ENCODE data around the gene FGF14.

DNA sequence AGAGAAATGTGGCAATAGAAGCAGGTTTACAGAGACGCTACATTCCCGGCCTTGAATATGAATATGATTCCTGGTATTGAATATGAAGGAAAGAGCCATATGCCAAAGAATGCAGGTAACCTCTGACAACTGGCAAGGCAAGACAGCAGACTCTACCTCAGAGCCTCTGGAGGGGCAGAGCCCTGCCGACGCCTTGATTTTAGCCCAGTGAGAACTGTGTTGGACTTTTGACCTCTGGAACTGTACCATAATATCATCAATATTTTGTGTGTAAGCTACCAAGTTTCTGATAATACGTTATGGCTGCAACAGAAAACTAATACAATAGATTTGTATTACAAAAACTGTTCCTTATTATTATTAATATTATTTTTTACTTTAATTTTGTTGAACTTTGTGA is 219.7 kb downstream of the FGF14 start:
- TF ChIP-seq, protein P1, sequence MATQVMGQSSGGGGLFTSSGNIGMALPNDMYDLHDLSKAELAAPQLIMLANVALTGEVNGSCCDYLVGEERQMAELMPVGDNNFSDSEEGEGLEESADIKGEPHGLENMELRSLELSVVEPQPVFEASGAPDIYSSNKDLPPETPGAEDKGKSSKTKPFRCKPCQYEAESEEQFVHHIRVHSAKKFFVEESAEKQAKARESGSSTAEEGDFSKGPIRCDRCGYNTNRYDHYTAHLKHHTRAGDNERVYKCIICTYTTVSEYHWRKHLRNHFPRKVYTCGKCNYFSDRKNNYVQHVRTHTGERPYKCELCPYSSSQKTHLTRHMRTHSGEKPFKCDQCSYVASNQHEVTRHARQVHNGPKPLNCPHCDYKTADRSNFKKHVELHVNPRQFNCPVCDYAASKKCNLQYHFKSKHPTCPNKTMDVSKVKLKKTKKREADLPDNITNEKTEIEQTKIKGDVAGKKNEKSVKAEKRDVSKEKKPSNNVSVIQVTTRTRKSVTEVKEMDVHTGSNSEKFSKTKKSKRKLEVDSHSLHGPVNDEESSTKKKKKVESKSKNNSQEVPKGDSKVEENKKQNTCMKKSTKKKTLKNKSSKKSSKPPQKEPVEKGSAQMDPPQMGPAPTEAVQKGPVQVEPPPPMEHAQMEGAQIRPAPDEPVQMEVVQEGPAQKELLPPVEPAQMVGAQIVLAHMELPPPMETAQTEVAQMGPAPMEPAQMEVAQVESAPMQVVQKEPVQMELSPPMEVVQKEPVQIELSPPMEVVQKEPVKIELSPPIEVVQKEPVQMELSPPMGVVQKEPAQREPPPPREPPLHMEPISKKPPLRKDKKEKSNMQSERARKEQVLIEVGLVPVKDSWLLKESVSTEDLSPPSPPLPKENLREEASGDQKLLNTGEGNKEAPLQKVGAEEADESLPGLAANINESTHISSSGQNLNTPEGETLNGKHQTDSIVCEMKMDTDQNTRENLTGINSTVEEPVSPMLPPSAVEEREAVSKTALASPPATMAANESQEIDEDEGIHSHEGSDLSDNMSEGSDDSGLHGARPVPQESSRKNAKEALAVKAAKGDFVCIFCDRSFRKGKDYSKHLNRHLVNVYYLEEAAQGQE (tag by site-specific recombination; IDR thresholded peaks at IDR 0.05) = no peak
- TF ChIP-seq, protein P2, sequence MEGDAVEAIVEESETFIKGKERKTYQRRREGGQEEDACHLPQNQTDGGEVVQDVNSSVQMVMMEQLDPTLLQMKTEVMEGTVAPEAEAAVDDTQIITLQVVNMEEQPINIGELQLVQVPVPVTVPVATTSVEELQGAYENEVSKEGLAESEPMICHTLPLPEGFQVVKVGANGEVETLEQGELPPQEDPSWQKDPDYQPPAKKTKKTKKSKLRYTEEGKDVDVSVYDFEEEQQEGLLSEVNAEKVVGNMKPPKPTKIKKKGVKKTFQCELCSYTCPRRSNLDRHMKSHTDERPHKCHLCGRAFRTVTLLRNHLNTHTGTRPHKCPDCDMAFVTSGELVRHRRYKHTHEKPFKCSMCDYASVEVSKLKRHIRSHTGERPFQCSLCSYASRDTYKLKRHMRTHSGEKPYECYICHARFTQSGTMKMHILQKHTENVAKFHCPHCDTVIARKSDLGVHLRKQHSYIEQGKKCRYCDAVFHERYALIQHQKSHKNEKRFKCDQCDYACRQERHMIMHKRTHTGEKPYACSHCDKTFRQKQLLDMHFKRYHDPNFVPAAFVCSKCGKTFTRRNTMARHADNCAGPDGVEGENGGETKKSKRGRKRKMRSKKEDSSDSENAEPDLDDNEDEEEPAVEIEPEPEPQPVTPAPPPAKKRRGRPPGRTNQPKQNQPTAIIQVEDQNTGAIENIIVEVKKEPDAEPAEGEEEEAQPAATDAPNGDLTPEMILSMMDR (tag by site-specific recombination; IDR thresholded peaks at IDR 0.05) = no peak
- no peak for TF ChIP-seq ZNF274 (IDR thresholded peaks at IDR 0.05; ENCODE audit: low read length)
- no peak for TF ChIP-seq ZNF274 (tag by site-specific recombination; IDR thresholded peaks at IDR 0.05; ENCODE audit: borderline replicate concordance)
- no peak for TF ChIP-seq ZNF513 (tag by site-specific recombination; IDR thresholded peaks at IDR 0.05)
